CD14-positive monocyte (primary cell): Measurements from ENCODE around the gene SLCO2A1. TPM values are rescaled to one million over a fixed set of nuclear protein-coding genes. Genes with fewer than 3 reads are reported as not detected.

ENCODE experiments used
- DNase-seq, 3 donors: peaks; one replicate each; pipeline ENCODE4 v3.0.0-alpha.2; 2011 to 2022
- H2AFZ ChIP-seq: 2 replicates; pipeline ENCODE4 v1.6.0; 2012; ENCODE audit warnings: mild to moderate bottlenecking, low read depth, low read length, inconsistent platforms; ENCODE audit not compliant: insufficient read depth, poor library complexity, severe bottlenecking
- H3K27ac ChIP-seq, 2 donors: 1 replicate in 1 of 2; 2 replicates in 1 of 2; pipeline ENCODE4 v1.5.1; 2012 to 2013; ENCODE audit warnings: low read length in 2 of 2, control low read depth in 1 of 2, inconsistent platforms in 1 of 2, low read depth in 1 of 2, mild to moderate bottlenecking in 1 of 2
- H3K27me3 ChIP-seq, 2 donors: one replicate each; pipeline versions ENCODE4 v1.6.0 to v1.6.1; 2011 to 2013; ENCODE audit warnings: low read length in 2 of 2; ENCODE audit not compliant: control insufficient read depth in 2 of 2, insufficient read depth in 2 of 2
- H3K36me3 ChIP-seq, 2 donors: replicated peaks in 1 of 2; 1 replicate in 1 of 2; 2 replicates in 1 of 2; pipeline versions ENCODE4 v1.5.1 to v1.6.1; 2012 to 2013; ENCODE audit warnings: low read length in 2 of 2, control low read depth in 1 of 2, inconsistent platforms in 1 of 2, mild to moderate bottlenecking in 1 of 2; ENCODE audit not compliant: insufficient read depth in 2 of 2, control insufficient read depth in 1 of 2
- H3K4me1 ChIP-seq, 2 donors: 1 replicate in 1 of 2; 2 replicates in 1 of 2; pipeline versions ENCODE4 v1.5.1 to v1.6.1; 2012 to 2013; ENCODE audit warnings: low read length in 2 of 2, control low read depth in 1 of 2, inconsistent platforms in 1 of 2, mild to moderate bottlenecking in 1 of 2, moderate library complexity in 1 of 2; ENCODE audit not compliant: insufficient read depth in 2 of 2, control insufficient read depth in 1 of 2
- H3K4me2 ChIP-seq: replicated peaks from 2 replicates; pipeline ENCODE3; 2012; ENCODE audit warnings: low read length, moderate library complexity, mild to moderate bottlenecking; ENCODE audit not compliant: poor library complexity, severe bottlenecking; ENCODE audit errors: extremely low read depth
- H3K4me3 ChIP-seq, 3 experiments: fragments of 200-600 bp in 1 of 3; sonication (generic) in 1 of 3; replicated peaks in 1 of 3; 1 replicate in 2 of 3; 2 replicates in 1 of 3; pipeline ENCODE4 v1.5.1; 2011 to 2013; ENCODE audit warnings: low read length in 3 of 3, mild to moderate bottlenecking in 3 of 3, control low read depth in 2 of 3, low read depth in 2 of 3, inconsistent platforms in 1 of 3, moderate library complexity in 1 of 3
- H3K79me2 ChIP-seq: 2 replicates; pipeline ENCODE4 v1.6.0; 2012; ENCODE audit warnings: mild to moderate bottlenecking, control low read depth, inconsistent platforms, low read length, moderate library complexity; ENCODE audit not compliant: insufficient read depth
- H3K9ac ChIP-seq: 2 replicates; pipeline ENCODE4 v1.6.0; 2017; ENCODE audit warnings: low read length, mild to moderate bottlenecking; ENCODE audit not compliant: insufficient read depth, poor library complexity, severe bottlenecking
- H3K9me3 ChIP-seq, 2 donors: replicated peaks in 1 of 2; 1 replicate in 1 of 2; 2 replicates in 1 of 2; pipeline versions ENCODE4 v1.5.1 to v1.6.1; 2012 to 2013; ENCODE audit warnings: low read length in 2 of 2, control low read depth in 1 of 2; ENCODE audit not compliant: control insufficient read depth in 1 of 2, insufficient read depth in 1 of 2
- H4K20me1 ChIP-seq: 2 replicates; pipeline ENCODE4 v1.6.0; 2012; ENCODE audit warnings: mild to moderate bottlenecking, low read length, control low read depth, moderate library complexity; ENCODE audit not compliant: insufficient read depth
- H3K27ac Mint-ChIP-seq, 7 donors: one replicate each; pipeline ENCODE4 v1.8.0; 2020; ENCODE audit warnings: mild to moderate bottlenecking in 7 of 7, mixed read lengths in 7 of 7, moderate library complexity in 6 of 7, inconsistent platforms in 2 of 7
- H3K27me3 Mint-ChIP-seq, 3 donors: one replicate each; pipeline ENCODE4 v1.8.0; 2021 to 2022; ENCODE audit warnings: low read depth in 3 of 3, mild to moderate bottlenecking in 3 of 3, mixed read lengths in 3 of 3, moderate library complexity in 3 of 3, inconsistent platforms in 1 of 3
- H3K36me3 Mint-ChIP-seq, 2 donors: one replicate each; pipeline ENCODE4 v1.8.0; 2020; ENCODE audit warnings: mixed read lengths in 2 of 2, inconsistent platforms in 1 of 2, mild to moderate bottlenecking in 1 of 2
- H3K4me1 Mint-ChIP-seq: one replicate; pipeline ENCODE4 v1.8.0; 2020; ENCODE audit warnings: mild to moderate bottlenecking, mixed read lengths
- H3K4me3 Mint-ChIP-seq, 2 donors: one replicate each; pipeline ENCODE4 v1.8.0; 2020; ENCODE audit warnings: mild to moderate bottlenecking in 2 of 2, mixed read lengths in 2 of 2, moderate library complexity in 1 of 2
- H3K9me3 Mint-ChIP-seq, 7 donors: one replicate each; pipeline ENCODE4 v1.8.0; 2020 to 2022; ENCODE audit warnings: mixed read lengths in 7 of 7, mild to moderate bottlenecking in 6 of 7, moderate library complexity in 6 of 7, inconsistent platforms in 2 of 7
- CTCF ChIP-seq: fragments of 200-600 bp; IDR thresholded peaks from one replicate; pipeline ENCODE4 v1.8.0; 2022; ENCODE audit warnings: antibody characterized with exemption, mild to moderate bottlenecking
- WGBS: methylation state at CpG from one replicate; pipeline ENCODE4 v1.1.5; 2013; ENCODE audit warnings: missing lambda C conversion rate; ENCODE audit not compliant: insufficient coverage; 5-methylcytosine and 5-hydroxymethylcytosine counted together
- intact Hi-C, 2 donors: fragments of 100-400 bp; cut with micrococcal nuclease; formaldehyde crosslinking; loops; one replicate each; pipeline versions ENCODE4 v1.15.0 to v1.15.1; 2023
- polyA plus RNA-seq, 3 donors: library from polyadenylated mRNA; depleted of rRNA in 1 of 3; unstranded in 2 of 3; stranded (reverse) in 1 of 3; fragments of 300-500 nt in 2 of 3; fragments of >200 nt in 1 of 3; fragmentation: Illumina TruSeq in 2 of 3; gene quantifications; 1 replicate in 2 of 3; 2 replicates in 1 of 3; pipeline ENCODE4 v1.2.3, GENCODE V29; 2012 to 2021

The SLCO2A1 gene
- polyA plus RNA-seq, 3 donors = 0.12 TPM; not detected in 2

- H3K79me2 ChIP-seq = no peaks in the 10 kb centered on the region
- H2AFZ ChIP-seq = no peak overlapping the region
- peaks cover 0 to 2% (median 0%) of the 10 kb centered on the region in 7 donors for H3K9me3 Mint-ChIP-seq
- no peaks in the 10 kb centered on the region for H3K4me1 Mint-ChIP-seq
- intact Hi-C loops = no loop called here
- no peak overlapping the region for H3K4me3 Mint-ChIP-seq
- no peak for TF ChIP-seq CTCF
- no peaks in the 10 kb centered on the region for H4K20me1 ChIP-seq
- no peaks in the 10 kb centered on the region for H3K9me3 ChIP-seq
- no peak overlapping the region for H3K9ac ChIP-seq
- no peaks in the 10 kb centered on the region for H3K27me3 ChIP-seq
- H3K27ac ChIP-seq = no peak overlapping the region
- H3K36me3 ChIP-seq = no peaks in the 10 kb centered on the region
- no peak overlapping the region for H3K27ac Mint-ChIP-seq
- H3K4me1 ChIP-seq = no peaks in the 10 kb centered on the region
- H3K36me3 Mint-ChIP-seq = no peaks in the 10 kb centered on the region
- H3K27me3 Mint-ChIP-seq = peaks cover 0 to 11% (median 2%) of the 10 kb centered on the region in 3 donors
- no peak overlapping the region for H3K4me2 ChIP-seq
- WGBS = 13% methylated on average over 7 of the region's 7 CpGs
- no peak overlapping the region for H3K4me3 ChIP-seq
- DNase-seq = no peak
Observed at GRCh38 chr3:133979553-133979952, 50.2 kb downstream of the SLCO2A1 start.

GRCh38 chr3:133977568-133977967 lies 52.2 kb downstream of the SLCO2A1 start:
- no peaks in the 10 kb centered on the region for H3K9me3 ChIP-seq
- H3K4me1 Mint-ChIP-seq = no peaks in the 10 kb centered on the region
- no peak overlapping the region for H3K27ac ChIP-seq
- no peak overlapping the region for H2AFZ ChIP-seq
- intact Hi-C loops = no loop called here
- H3K4me2 ChIP-seq = no peak overlapping the region
- no peaks in the 10 kb centered on the region for H3K36me3 ChIP-seq
- H3K27ac Mint-ChIP-seq = no peak overlapping the region
- H3K9ac ChIP-seq = no peak overlapping the region
- H3K4me3 Mint-ChIP-seq = no peak overlapping the region
- 93% methylated on average over 4 of the region's 4 CpGs for WGBS
- H3K27me3 ChIP-seq = no peaks in the 10 kb centered on the region
- H3K4me1 ChIP-seq = no peaks in the 10 kb centered on the region
- no peaks in the 10 kb centered on the region for H4K20me1 ChIP-seq
- no peak for DNase-seq
- peaks cover 0 to 11% (median 2%) of the 10 kb centered on the region in 3 donors for H3K27me3 Mint-ChIP-seq
- H3K4me3 ChIP-seq = no peak overlapping the region
- no peak for TF ChIP-seq CTCF
- H3K36me3 Mint-ChIP-seq = no peaks in the 10 kb centered on the region
- peaks cover 0 to 2% (median 2%) of the 10 kb centered on the region in 7 donors for H3K9me3 Mint-ChIP-seq
- no peaks in the 10 kb centered on the region for H3K79me2 ChIP-seq
